HG02642 (cell line): ENCODE results near the gene RFLNA.
"Not testable (repeated sequence)": the region's sequence is repeated elsewhere in the genome, so short reads cannot be mapped to it uniquely, and the experiment has no call there.

Experiments used
- ATAC-seq: cut with Tn5 transposase; IDR thresholded peaks from one replicate; pipeline ENCODE4 v1.9.1; 2021; ENCODE audit warnings: mild to moderate bottlenecking; ENCODE audit not compliant: unreplicated experiment, poor library complexity

RFLNA gene

DNA sequence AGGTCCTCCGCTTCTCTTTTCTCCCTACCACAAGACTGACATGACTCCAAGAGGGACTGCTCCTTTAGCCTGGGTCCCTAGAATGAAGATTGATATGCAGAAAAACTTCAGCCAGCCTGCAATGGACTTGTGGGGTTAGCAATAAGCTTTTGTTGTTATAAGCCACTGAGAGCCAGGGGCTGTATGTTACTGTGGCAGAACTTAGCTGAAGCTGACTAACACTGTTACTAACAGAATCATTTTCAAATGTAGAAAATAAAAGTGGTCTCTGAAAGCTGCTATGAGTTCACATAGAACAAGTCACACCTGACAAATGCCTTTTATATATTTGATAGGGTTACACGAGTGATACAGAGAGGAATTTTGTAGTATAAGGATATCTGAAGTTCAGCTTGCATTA is 13.6 kb upstream of the RFLNA start:
- ATAC-seq: no peak

DNA sequence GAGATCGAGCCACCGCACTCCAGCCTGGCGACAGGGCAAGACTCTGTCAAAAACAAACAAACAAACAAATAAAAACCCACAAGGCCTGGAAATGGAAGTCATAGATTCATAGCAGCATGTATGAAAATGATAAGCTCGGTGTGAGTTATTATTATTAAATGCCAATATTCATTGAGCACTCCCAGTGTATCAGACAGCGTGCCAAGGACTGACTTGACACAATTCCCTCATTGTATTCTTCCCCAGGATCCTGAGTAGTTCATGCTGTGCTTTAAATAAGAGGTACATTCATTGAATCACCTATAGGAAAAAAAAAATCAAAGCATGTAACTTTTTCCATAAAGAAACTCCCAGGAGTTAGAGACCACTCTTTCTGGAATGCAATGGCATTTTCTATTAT is 12.6 kb upstream of the RFLNA start:
- no peak for ATAC-seq

DNA sequence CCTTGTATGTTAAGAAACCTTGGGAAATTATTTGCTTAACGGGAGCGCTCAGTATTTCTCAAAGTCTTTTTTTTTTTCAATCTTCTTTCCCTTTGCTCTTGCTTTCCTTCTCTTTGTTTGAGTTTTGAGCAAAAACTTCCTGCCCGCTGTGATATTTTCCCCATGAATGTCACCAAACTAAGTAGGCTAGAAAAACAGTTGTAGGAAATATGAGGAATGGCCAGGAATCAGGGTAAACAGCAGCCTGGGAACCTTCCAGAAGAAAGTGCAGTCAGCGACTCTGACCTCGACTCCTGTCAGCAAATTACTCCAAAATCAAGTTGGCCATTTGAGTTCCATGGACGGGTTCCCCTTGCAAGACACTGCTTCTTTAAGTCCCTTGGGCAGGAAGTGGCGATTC is 11.6 kb upstream of the RFLNA start:
- no peak for ATAC-seq

DNA sequence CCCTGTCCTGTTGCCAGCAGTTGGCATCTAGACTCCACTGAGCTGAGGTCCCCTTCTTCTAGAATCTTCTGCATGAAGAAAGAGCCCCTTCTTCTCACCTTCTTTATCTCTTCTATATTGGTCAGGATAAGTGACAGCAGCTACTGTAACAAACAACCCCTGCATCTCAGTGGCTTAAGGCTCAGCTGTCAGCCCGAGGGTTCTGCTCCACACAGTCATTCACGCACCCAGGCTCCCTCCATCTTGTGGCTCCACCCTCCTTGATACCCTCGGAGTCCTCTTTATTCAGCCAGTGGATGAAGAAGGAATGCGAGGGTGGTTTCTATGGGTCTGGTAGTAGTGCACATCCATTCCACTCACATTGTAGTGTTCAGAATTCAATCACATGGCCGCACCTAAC is 10.5 kb upstream of the RFLNA start:
- no peak for ATAC-seq

DNA sequence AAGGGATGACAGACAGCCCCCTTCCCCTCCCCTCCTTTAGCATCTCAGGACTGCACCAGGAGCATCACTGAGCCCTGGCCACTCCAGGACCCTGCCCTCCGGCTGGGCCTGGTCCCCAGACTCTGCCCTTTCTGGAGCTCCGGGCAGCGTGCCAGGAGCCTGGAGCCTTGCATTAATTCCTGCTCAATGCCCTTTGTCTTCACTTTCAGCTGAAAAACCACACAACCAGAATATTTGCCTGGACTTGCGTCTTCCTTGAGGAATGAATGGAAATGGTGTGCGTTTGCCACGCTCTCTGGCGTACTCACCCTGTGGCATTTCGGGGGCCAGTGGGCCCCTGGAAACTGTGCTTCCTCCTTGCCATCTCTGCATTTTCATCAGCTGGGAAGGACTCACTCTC is 8.5 kb upstream of the RFLNA start:
- no peak for ATAC-seq

DNA sequence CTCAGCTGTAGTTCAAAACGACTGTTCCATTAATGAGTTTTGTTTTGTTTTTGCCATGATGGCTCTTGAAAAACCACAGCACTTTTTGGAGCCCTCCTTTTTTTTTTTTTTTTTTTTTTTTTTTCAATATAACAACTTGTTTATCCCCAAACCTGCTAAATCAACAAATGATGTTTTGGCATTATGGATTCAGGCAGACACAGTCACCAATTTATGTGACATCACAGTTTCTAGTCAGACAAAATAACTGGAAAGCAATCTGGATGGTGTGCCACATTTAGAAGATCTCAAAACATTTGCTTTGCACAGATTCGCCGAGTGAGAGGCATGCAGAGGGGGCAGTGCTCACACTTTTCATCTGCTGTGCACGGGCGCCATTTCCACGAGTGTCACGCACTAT is 7.9 kb upstream of the RFLNA start:
- ATAC-seq: no peak

DNA sequence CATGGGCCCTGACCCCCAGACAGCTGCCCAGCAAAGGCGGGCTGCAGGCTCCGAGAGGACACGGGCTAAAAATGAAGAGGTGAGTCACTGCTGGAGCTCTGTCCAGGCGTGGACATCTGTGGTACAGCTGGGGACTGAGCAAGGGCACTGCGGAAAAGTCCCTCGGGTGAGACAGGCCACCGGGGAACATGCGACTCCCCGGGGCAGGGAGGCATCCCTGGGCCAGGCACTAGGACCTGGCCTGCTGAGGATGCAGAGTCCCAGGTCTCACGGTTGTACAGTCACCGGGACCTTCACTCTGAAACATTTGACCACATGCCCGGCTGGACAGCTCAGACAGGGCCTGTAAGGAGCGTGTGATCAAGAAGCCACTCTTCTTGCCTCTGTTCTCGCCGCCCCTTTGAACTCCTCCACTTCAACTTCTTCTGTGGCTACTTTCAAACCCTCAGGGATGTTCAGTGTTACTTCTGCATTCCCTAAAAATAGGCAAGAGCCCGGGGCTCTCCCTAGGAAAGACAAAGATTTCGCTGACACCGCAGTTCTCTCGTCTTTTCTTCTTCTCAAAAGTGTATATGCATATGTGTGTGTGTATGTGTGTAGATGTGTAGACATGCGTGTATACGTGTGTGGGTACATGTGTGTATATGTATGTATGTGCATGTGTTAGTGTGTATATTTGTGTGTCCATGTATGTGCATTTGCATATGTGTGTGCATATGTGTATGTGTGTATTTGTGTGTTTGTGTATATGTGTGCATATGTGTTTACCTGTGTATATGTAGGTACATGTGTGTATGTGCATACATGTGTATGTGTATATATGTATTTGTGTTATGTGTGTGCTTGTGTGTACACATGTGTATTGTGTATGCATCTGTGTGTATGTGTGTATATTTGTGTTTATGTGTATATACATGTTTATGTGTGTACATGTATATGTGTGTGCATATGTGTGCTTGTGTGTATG is 5.0 kb upstream of the RFLNA start:
- ATAC-seq: no peak

DNA sequence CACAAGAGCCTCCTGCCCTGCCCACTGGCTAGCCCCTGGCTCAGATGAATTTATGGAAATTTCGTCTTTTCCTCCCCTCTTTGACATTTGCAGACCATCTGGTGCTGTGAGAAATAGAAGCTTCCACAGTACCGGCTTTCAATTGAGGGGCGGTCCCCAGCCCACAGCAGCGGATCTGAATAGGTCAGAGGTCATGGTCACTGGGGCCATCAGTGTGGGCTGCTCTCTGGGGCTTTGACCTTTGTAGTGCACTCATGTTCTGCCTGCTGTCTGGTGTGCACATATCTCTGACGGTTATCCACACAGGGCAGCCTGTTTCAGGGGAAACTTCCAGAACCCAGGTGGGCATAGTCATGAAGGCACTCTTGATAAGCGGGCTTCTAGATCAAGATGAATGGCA is 2.5 kb upstream of the RFLNA start:
- ATAC-seq: no peak

DNA sequence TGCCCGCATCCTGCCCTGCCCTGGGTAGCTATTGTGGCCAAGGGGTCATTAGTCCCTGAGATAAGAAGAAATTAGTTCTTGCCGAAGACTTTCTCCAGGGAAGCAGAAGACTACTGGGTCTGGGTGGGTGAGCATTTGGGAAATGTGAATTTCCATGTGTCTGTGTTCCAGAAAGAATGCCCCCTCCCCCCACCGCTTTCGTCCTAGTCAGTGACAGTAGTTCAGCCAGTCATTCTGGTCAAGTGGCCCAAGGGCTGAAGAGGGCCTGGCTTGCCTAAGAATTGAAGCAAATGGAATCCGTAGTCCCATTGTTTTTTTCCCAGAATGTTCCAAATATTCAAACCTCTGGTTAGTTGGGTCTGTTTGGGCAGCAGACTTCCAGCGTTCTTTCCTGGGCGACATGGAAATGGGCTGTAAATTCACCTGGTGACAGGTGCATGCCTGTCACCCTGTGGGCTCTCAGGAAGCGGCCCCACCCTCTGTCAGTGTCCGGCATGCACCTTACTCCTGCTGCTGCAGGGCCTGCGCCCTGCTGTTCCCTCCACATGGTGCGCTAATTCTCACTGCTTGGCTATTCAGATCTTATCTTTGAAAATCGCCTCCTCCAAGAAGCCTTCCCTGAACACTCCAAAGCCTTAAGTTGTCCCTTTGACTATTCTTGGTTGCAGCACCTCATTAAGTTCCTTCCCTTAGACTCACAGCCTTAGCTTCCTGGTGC is 1.4 kb upstream of the RFLNA start:
- ATAC-seq: no peak

DNA sequence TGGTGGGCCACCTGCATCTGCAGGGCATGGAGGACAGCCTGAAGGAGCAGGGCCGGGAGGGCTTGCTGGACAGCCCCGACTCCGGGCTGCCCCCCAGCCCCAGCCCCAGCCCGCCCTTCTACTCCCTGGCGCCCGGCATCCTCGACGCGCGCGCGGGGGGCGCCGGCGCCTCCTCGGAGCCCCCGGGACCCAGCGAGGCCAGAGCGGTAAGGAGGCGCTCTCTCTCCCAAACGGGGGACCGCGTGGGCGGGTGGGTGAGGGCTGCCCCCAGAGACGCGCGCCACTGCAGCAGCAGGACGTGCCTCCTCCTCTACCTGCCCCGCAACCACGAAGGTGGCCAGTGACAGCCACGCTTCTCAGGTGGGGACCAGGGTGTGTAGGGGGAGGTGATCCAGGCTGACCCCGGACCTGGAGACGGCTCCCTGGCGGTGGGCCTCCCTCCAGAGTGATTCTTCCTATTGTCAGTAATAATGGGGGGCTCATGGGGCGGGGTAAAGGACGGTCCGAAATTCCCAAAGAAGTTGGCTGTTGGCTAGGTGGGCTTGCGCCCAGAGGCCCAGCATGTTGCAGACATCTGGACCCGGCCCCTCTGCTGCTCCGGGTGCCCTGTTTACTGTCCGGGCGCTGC is 652 bp downstream of the RFLNA start:
- ATAC-seq: no peak

DNA sequence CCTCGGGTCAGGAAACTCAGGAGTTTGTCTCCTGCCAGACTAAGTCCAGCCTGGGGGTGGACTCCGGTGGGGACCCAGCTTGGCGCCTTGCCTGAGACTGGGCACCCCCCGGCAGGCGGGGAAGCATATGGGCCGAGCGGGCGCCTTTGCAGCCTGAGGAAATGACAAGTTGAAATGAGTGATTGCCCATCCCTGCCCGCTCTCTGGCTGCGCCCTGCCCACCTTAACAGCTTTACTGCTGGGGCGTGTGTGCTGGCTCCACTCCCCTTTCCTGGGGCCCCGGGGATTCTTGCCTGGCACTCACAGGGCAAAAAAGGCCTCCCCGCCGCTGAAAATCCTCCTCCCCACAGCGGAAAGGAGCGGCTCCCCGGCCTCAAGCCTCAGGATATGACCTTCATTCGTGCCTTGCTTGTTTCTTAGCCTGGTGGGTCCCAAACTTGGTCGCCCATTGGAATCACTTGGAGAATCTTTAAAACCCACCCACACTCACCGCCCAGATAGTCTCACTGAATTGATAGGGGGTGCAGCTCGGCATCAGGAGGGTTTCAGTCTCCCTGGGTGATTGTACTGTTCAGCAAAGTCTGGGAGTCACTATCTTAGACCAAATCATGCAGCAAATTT is 1.5 kb downstream of the RFLNA start:
- ATAC-seq: no peak

DNA sequence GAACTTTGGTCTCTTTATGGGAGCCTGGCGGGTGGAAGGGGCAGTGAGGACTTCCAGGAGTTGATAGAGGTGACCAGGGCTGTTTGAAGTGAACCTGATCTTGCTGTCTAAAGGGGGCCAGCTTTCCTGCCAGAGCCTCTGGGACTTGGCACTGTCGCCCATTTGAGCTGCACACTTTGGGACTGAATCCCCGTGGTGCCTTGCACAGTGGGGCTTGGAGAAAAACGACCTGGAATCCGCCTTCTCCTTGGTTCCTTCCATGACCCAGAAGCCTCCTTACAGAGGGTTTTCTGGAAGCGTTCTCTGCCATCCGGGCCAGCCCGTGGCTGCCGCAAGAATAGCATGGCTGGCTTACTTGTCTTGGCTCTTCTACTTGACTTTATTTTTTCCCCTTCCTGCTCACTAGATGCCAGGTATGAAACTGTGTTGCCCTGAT is 2.0 kb downstream of the RFLNA start:
- ATAC-seq: no peak

DNA sequence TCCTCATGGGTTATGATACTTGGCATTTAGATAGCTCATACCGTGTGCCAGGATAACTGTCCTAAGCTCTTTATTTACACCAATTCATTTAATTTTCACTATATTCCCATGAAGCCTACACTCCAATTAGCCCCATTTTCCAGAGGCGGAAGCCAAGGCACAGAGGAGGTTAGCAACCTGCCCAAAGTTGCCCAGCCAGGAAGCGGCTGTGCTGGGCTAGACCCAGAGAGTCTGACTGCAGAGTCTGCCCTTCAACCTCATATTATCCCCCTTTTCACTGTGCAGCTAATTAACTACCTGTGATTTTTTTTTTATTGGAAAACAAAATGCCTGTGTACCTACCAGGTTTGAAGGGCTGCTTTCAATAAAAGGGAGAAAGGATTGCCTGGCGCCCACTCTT is 2.5 kb downstream of the RFLNA start:
- no peak for ATAC-seq

DNA sequence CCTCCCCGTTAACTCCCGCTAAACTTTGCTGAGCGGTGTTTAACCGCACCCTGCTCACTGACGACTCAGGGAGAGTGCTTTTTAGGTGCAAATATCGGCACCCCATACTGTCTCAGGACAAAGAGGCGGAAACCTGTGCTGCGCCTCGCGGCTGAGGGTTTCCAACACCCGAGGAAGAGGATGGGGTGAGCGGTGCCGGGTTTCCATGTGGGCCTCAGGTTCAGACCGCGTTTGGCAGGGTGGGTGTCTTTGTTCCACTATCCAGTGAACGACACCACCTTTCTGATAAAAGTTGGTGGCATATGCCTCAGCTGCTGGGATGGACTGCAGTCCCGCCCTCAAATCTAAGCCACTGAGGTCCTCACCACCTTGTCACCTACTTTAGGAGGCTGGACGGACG is 3.0 kb downstream of the RFLNA start:
- no peak for ATAC-seq

DNA sequence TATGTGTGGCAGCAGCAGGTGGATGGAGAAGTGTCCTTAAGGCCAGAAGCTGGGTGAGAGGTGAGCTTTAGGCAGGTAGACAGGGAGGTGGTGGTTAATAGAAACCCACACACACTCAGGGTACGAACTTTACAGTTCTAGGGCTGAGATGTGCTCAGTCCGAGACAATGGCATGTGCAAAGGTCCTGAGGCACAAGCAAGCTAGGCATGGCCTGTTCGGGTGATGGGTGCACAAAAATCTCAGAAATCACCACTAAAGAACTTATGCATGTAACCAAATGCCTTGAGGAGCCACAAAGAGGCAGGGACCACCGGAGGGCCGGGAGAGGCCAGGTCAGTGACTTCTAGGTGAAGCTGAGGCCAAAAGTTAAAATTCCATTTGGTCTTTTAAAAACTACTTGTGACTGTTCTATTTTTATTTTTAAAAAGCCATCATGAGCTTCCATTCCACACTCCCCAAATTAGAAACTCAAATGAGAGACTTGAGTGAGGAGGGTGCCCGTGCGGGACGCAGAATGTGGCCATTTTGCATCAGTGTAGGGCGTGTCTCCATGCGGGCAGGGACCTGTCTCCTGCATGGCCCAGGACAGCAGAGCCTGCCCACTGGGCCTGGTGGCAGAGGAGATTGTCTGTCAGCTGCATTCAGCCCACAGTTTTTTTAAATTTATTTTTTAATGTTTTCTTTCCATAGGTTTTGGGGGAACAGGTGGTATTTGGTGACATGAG is 4.0 kb downstream of the RFLNA start:
- ATAC-seq: no peak

DNA sequence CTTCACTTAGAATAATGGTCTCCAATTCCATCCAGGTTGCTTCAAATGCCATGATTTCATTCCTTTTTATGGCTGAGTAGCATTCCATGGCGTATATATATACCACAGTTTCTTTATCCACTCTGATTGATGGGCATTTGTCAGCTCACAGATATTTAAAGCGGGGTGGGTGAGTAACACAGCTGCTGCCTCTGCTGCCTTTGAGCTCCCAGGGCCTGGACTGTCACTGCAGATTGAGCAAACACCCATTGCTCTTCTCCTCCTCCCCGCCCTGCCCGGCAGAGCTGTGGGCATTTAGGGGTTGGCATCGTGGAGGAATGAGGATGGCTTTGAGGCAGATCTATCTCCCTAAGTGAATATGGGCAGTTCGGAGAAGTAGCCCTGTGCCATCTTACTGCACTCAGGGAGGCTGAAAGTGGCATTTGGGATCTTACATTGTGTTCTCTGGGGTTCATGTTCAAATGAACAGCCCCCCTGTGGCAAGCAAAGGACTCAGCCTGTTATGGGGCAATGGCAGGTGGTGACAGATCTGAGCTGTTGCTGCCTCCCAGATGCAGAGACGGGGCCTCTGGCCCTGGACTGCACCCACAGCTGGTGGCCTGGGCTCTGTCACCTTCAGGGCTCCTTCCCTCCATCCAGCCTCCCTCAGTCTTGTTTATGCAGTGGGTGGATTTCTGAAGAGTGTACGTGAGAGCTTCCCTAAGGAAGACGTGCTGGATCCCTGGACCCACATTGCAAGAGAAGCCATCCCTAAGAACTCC is 4.9 kb downstream of the RFLNA start:
- ATAC-seq: no peak

DNA sequence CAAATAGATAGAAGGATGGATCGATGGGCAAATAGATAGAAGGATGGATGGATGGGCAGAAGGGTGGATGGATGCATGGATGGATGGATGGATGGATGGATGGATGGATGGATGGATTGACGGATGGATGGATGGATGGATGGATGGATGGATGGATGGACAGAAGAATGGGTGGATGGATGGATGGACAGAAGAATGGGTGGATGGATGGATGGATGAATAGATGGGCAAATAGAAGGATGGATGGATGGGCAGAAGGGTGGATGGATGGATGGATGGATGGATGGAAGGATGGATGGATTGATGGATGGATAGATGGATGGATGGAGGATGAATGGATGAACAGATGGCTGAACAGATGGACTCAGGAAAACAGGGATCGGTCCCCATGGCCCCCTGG is 5.8 kb downstream of the RFLNA start:
- not testable (repeated sequence) for ATAC-seq

DNA sequence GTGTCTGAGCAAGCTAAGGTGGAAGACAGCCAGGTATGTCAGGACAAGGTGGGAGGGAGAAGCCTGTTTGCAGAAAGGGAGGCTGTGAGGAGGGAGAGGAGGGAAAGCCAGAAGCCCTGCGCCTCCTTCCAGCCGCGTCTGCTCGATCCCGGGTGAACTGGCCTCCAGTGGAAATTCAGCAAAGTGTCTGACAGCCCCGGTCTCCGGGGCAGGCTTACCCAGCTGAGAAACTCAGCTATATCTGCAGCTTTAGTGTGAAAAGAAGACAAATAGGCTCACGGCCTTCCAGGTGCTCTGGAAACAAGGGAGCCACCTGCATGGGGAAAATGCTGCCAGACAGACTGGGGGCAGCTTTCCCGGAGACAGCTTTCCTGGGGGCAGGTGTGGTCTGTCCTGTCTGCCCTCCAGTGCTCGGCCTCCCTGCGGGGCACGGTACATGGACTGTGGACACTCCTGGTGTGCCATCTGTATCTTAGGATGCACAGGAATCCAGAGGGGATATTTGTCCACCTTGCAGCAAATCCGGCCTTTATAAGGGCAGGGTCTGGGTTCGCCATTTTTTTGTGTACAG is 6.3 kb downstream of the RFLNA start:
- no peak for ATAC-seq

DNA sequence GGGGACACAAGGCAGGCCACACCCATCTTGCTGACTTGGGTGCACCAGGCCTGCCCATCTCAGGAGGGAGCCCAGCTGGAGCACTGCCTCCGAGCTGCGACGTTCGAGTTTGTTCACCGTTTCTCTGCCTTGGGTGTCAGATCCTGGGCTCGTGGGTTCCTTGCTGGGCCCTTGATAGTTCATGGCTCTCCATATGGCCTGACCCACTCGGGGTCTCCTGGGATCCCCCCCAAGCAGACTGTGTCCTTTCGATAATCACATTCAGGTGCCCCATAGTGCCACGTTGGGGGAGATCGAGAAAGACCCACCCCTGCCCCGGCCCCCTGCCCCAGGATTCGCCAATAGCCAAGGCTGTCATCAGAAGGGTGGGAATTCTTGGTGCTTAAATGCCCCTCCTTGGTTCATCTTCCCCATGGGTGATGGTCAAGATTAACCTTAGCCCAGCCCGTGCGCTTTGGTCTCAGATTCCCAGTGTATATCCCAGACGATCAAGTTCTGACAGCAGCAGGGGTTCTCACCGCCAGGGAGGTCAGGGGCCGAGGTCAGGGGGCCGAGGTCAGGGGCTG is 7.4 kb downstream of the RFLNA start:
- no peak for ATAC-seq
